CD4-positive, alpha-beta T cell treated with Interleukin-4 for 1 hour (primary cell): ENCODE data around the gene CALML3.
"Not testable (repeated sequence)": the region's sequence is repeated elsewhere in the genome, so short reads cannot be mapped to it uniquely, and the experiment has no call there.

Experiments used
- DNase-seq, 2 donors: peaks; one replicate each; pipeline ENCODE4 v3.0.0-alpha.2; 2020 to 2022

The CALML3 gene

GRCh38 chr10:5524641-5525560, at the start of gene CALML3:
CALML3 (plus strand) TSS chr10:5524961; CDS start chr10:5525086, 125 bp downstream.
- DNase-seq = no peak

- not testable (repeated sequence) for DNase-seq
These were observed 49.7 kb upstream of the CALML3 start for GRCh38 chr10:5475088-5475487.

- DNase-seq = not testable (repeated sequence)
These were observed 48.6 kb upstream of the CALML3 start for GRCh38 chr10:5475974-5476807.

- no peak for DNase-seq
These were observed 47.7 kb upstream of the CALML3 start for GRCh38 chr10:5476918-5477525.

GRCh38 chr10:5477948-5478693, 46.6 kb upstream of the CALML3 start:
- DNase-seq = no peak

GRCh38 chr10:5478694-5479305, 46.0 kb upstream of the CALML3 start:
- no peak for DNase-seq

GRCh38 chr10:5479481-5480161, 45.1 kb upstream of the CALML3 start:
- no peak for DNase-seq

- DNase-seq = no peak
These were observed 44.4 kb upstream of the CALML3 start for GRCh38 chr10:5480162-5480941.

- no peak for DNase-seq
These were observed 43.6 kb upstream of the CALML3 start for GRCh38 chr10:5481121-5481520.

GRCh38 chr10:5482016-5482415, 42.7 kb upstream of the CALML3 start:
- DNase-seq = no peak

- DNase-seq = no peak
These were observed 40.6 kb upstream of the CALML3 start for GRCh38 chr10:5484205-5484604.

- DNase-seq = no peak
These were observed 39.5 kb upstream of the CALML3 start for GRCh38 chr10:5485290-5485689.

GRCh38 chr10:5485948-5486852, 38.6 kb upstream of the CALML3 start:
- no peak for DNase-seq

GRCh38 chr10:5486853-5487235, 37.9 kb upstream of the CALML3 start:
- no peak for DNase-seq

GRCh38 chr10:5488272-5489161, 36.2 kb upstream of the CALML3 start:
- no peak for DNase-seq

GRCh38 chr10:5490032-5490431, 34.7 kb upstream of the CALML3 start:
- DNase-seq = no peak

GRCh38 chr10:5490698-5491464, 33.9 kb upstream of the CALML3 start:
- DNase-seq = no peak

GRCh38 chr10:5491477-5491876, 33.3 kb upstream of the CALML3 start:
- DNase-seq = no peak
